Glutamatergic neuron (in vitro differentiated cells): ENCODE data around the gene FOLR2. TPM values are rescaled to one million over a fixed set of nuclear protein-coding genes. Genes with fewer than 3 reads are reported as not detected.
"Not testable (repeated sequence)": the region's sequence is repeated elsewhere in the genome, so short reads cannot be mapped to it uniquely, and the experiment has no call there.

Experiments
- DNase-seq: peaks from one replicate; pipeline ENCODE4 v3.0.0; 2022
- H3K27ac Mint-ChIP-seq: one replicate; pipeline ENCODE4 v1.8.0; 2020; ENCODE audit warnings: mild to moderate bottlenecking, mixed read lengths, inconsistent platforms; ENCODE audit not compliant: unreplicated experiment
- H3K27me3 Mint-ChIP-seq: one replicate; pipeline ENCODE4 v1.8.0; 2020; ENCODE audit warnings: mild to moderate bottlenecking, moderate library complexity, mixed read lengths, inconsistent platforms; ENCODE audit not compliant: unreplicated experiment
- H3K36me3 Mint-ChIP-seq: one replicate; pipeline ENCODE4 v1.8.0; 2020; ENCODE audit warnings: mild to moderate bottlenecking, mixed read lengths, inconsistent platforms; ENCODE audit not compliant: unreplicated experiment
- H3K4me1 Mint-ChIP-seq: one replicate; pipeline ENCODE4 v1.8.0; 2020; ENCODE audit warnings: mild to moderate bottlenecking, low read depth, mixed read lengths, inconsistent platforms; ENCODE audit not compliant: unreplicated experiment
- H3K4me3 Mint-ChIP-seq: one replicate; pipeline ENCODE4 v1.8.0; 2020; ENCODE audit warnings: mild to moderate bottlenecking, mixed read lengths, inconsistent platforms; ENCODE audit not compliant: unreplicated experiment
- H3K9me3 Mint-ChIP-seq: one replicate; pipeline ENCODE4 v1.8.0; 2020; ENCODE audit warnings: mild to moderate bottlenecking, moderate library complexity, mixed read lengths, inconsistent platforms; ENCODE audit not compliant: unreplicated experiment
- CTCF ChIP-seq: fragments of 200-600 bp; sonication (generic); IDR thresholded peaks from one replicate; pipeline ENCODE4 v1.5.0; 2021; ENCODE audit not compliant: partially characterized antibody, unreplicated experiment
- long read RNA-seq: library from polyadenylated mRNA; unstranded; transcript quantifications from one replicate; pipeline ENCODE4 v2.0.0, GENCODE V29; 2020; ENCODE audit not compliant: unreplicated experiment
- total RNA-seq: library from RNA; stranded (reverse); fragmentation: NEBNext Ultra II Directional; extraction: Animal tissue kit (Norgen Biotek cat#: 25700); gene quantifications from one replicate; pipeline ENCODE4 v1.2.1, GENCODE V29; 2021; ENCODE audit not compliant: unreplicated experiment

The FOLR2 gene
- not detected for total RNA-seq
- long read RNA-seq, result 0 reads

GRCh38 chr11:72216638-72217037 lies at the start of gene FOLR2:
TSS of gene FOLR2 (plus strand) at chr11:72216794. CDS start at chr11:72218585, 1,791 bp downstream.
- Mint-ChIP-seq H3K4me3 (no peak within 1 kb of the TSS), H3K4me1 (no peaks in the 10 kb centered on the region), H3K27me3 (peaks cover 2% of the 10 kb centered on the region), H3K36me3 (no peaks in the 10 kb centered on the region), H3K9me3 (no peaks in the 10 kb centered on the region), H3K27ac (no peak within 1 kb of the TSS)
- DNase-seq, result no peak
- TF ChIP-seq CTCF, result no peak

GRCh38 chr11:72169046-72169555 lies 47.5 kb upstream of the FOLR2 start:
- not testable (repeated sequence) for H3K4me1 Mint-ChIP-seq, H3K4me3 Mint-ChIP-seq, DNase-seq

DNA sequence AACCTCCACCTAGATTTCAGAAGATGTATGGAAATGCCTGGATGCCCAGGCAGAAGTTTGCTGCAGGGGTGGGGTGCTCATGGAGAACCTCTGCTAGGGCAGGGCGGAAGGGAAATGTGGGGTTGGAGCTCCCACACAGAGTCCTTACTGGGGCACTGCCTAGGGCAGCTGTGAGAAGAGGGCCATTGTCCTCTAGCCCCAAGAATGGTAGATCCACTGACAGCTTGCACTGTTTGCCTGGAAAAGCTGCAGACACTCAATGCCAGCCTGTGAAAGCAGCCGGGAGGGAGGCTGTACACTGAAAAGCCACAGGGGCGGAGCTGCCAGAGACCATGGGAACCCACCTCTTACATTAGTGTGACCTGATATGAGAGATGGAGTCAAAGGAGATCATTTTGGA lies 46.8 kb upstream of the FOLR2 start:
- H3K27me3 Mint-ChIP-seq, H3K27ac Mint-ChIP-seq, H3K36me3 Mint-ChIP-seq, H3K9me3 Mint-ChIP-seq, DNase-seq, H3K4me1 Mint-ChIP-seq, H3K4me3 Mint-ChIP-seq: not testable (repeated sequence)

More at GRCh38 chr11:72169046-72169555, 47.5 kb upstream of the FOLR2 start:
- H3K9me3 Mint-ChIP-seq, H3K27me3 Mint-ChIP-seq, H3K27ac Mint-ChIP-seq, H3K36me3 Mint-ChIP-seq: not testable (repeated sequence)

GRCh38 chr11:72172043-72172442 lies 44.6 kb upstream of the FOLR2 start:
- H3K27me3 Mint-ChIP-seq, H3K4me3 Mint-ChIP-seq, H3K27ac Mint-ChIP-seq, DNase-seq, H3K9me3 Mint-ChIP-seq, H3K4me1 Mint-ChIP-seq, H3K36me3 Mint-ChIP-seq: not testable (repeated sequence)

- Mint-ChIP-seq H3K4me3 (no peak overlapping the region), H3K9me3 (peaks cover 4% of the 10 kb centered on the region), H3K27ac (no peak overlapping the region), H3K27me3 (peaks cover 7% of the 10 kb centered on the region), H3K36me3 (no peaks in the 10 kb centered on the region), H3K4me1 (no peaks in the 10 kb centered on the region)
- no peak for DNase-seq
- no peak for TF ChIP-seq CTCF
Observed at GRCh38 chr11:72173291-72173690, 43.3 kb upstream of the FOLR2 start.

- no peaks in the 10 kb centered on the region for H3K36me3 Mint-ChIP-seq
- H3K27ac Mint-ChIP-seq, result no peak overlapping the region
- peaks cover 4% of the 10 kb centered on the region for H3K9me3 Mint-ChIP-seq
- H3K4me1 Mint-ChIP-seq, result no peaks in the 10 kb centered on the region
- no peak overlapping the region for H3K4me3 Mint-ChIP-seq
- DNase-seq, result no peak
- peaks cover 7% of the 10 kb centered on the region for H3K27me3 Mint-ChIP-seq
- TF ChIP-seq CTCF, result no peak
Observed at GRCh38 chr11:72174302-72175070, 42.1 kb upstream of the FOLR2 start.
